ENCODE results near the gene SPATC1L. TPM values are rescaled to one million over a fixed set of nuclear protein-coding genes. Genes with fewer than 3 reads are reported as not detected.

SPATC1L gene
- total and polyA plus RNA-seq, 7 donors: 1.9 to 6.0 (median 3.9) TPM

- Histone ChIP-seq H3K4me1 (peaks cover 4% of the 10 kb centered on the region), H3K27me3 (ENCODE audit: insufficient read depth in 3 of 3, low read length in 2 of 3) (peaks cover 0 to 1% (median 0%) of the 10 kb centered on the region in 3 donors), H3K9me3 (peaks cover under 1% of the 10 kb centered on the region), H3K4me3 (no peak overlapping the region), H3K36me3 (ENCODE audit: insufficient read depth in 1 of 2, low read depth in 1 of 2) (no peaks in the 10 kb centered on the region), H3K27ac (no peak overlapping the region)
- DNase-seq: peak in 1 of 2 donors; percentile 59
- ATAC-seq: no peak
- 77 to 82% (median 80%) methylated on average over 44 of the region's 44 CpGs for WGBS, 3 donors
- no peak for TF ChIP-seq CTCF (IDR thresholded peaks at IDR 0.05)
- intact Hi-C loops (cut with DNase I): loop anchor here in 1 of 2 donors (10.0 kb wide), 1 partner anchor 142 kb away; the partner anchor contains the start of genes C21orf58 and PCNT
Observed at GRCh38 chr21:46182548-46183336, 1.5 kb downstream of the SPATC1L start.

GRCh38 chr21:46181953-46182547 lies 2.2 kb downstream of the SPATC1L start:
- DNase-seq (no peak), ATAC-seq (no peak)
- Histone ChIP-seq H3K4me1 (no peaks in the 10 kb centered on the region), H3K9me3 (peaks cover 4% of the 10 kb centered on the region), H3K36me3 (ENCODE audit: insufficient read depth in 1 of 2, low read depth in 1 of 2) (no peaks in the 10 kb centered on the region), H3K27me3 (ENCODE audit: insufficient read depth in 3 of 3, low read length in 2 of 3) (peaks cover 0 to 1% (median 0%) of the 10 kb centered on the region in 3 donors), H3K27ac (no peak overlapping the region), H3K4me3 (no peak overlapping the region)
- intact Hi-C loops (cut with DNase I): loop anchor here in 1 of 2 donors (10.0 kb wide), 1 partner anchor 143 kb away; the partner anchor contains the start of genes C21orf58 and PCNT
- 80 to 86% (median 83%) methylated on average over 14 to 16 of the region's 16 CpGs for WGBS, 3 donors
- TF ChIP-seq CTCF (IDR thresholded peaks at IDR 0.05): no peak

GRCh38 chr21:46181436-46181835 lies 2.8 kb downstream of the SPATC1L start:
- Histone ChIP-seq H3K27me3 (ENCODE audit: insufficient read depth in 3 of 3, low read length in 2 of 3) (peaks cover 0 to 1% (median 0%) of the 10 kb centered on the region in 3 donors), H3K36me3 (ENCODE audit: insufficient read depth in 1 of 2, low read depth in 1 of 2) (no peaks in the 10 kb centered on the region), H3K27ac (no peak overlapping the region), H3K4me3 (no peak overlapping the region), H3K9me3 (peaks cover 10% of the 10 kb centered on the region), H3K4me1 (no peaks in the 10 kb centered on the region)
- ATAC-seq (no peak), DNase-seq (no peak)
- no peak for TF ChIP-seq CTCF (IDR thresholded peaks at IDR 0.05)
- 80 to 91% (median 85%) methylated on average over 19 of the region's 19 CpGs for WGBS, 3 donors
- intact Hi-C loops (cut with DNase I): loop anchor here in 1 of 2 donors (10.0 kb wide), 1 partner anchor 143 kb away; the partner anchor contains the start of genes C21orf58 and PCNT

GRCh38 chr21:46180778-46181391 lies 3.4 kb downstream of the SPATC1L start:
- Histone ChIP-seq H3K4me1 (no peaks in the 10 kb centered on the region), H3K4me3 (no peak overlapping the region), H3K27me3 (ENCODE audit: insufficient read depth in 3 of 3, low read length in 2 of 3) (peaks cover 0 to 1% (median 0%) of the 10 kb centered on the region in 3 donors), H3K27ac (no peak overlapping the region), H3K9me3 (peaks cover 13% of the 10 kb centered on the region), H3K36me3 (ENCODE audit: insufficient read depth in 1 of 2, low read depth in 1 of 2) (no peaks in the 10 kb centered on the region)
- no peak for TF ChIP-seq CTCF (IDR thresholded peaks at IDR 0.05)
- WGBS, 3 donors: 85 to 88% (median 86%) methylated on average over 25 to 26 of the region's 26 CpGs
- ATAC-seq: no peak
- DNase-seq: no peak
- intact Hi-C loops (cut with DNase I): loop anchor here in 1 of 2 donors (10.0 kb wide), 1 partner anchor 144 kb away; the partner anchor contains the start of genes C21orf58 and PCNT

Data from psoas muscle (tissue), 8 donors.